HG03378 (cell line): Measurements from ENCODE around the gene CACNA1C.

Experiments used
- ATAC-seq: cut with Tn5 transposase; IDR thresholded peaks from one replicate; pipeline ENCODE4 v1.9.1; 2021; ENCODE audit warnings: mild to moderate bottlenecking, moderate library complexity; ENCODE audit not compliant: unreplicated experiment

CACNA1C gene

GRCh38 chr12:2492236-2492635, 439.4 kb downstream of the CACNA1C start:
- ATAC-seq, result no peak

- no peak for ATAC-seq
These were observed 440.3 kb downstream of the CACNA1C start for GRCh38 chr12:2493086-2493485.

GRCh38 chr12:2494486-2495192, 441.9 kb downstream of the CACNA1C start:
- ATAC-seq, result no peak

- ATAC-seq, result no peak
These were observed 442.8 kb downstream of the CACNA1C start for GRCh38 chr12:2495417-2496112.

DNA sequence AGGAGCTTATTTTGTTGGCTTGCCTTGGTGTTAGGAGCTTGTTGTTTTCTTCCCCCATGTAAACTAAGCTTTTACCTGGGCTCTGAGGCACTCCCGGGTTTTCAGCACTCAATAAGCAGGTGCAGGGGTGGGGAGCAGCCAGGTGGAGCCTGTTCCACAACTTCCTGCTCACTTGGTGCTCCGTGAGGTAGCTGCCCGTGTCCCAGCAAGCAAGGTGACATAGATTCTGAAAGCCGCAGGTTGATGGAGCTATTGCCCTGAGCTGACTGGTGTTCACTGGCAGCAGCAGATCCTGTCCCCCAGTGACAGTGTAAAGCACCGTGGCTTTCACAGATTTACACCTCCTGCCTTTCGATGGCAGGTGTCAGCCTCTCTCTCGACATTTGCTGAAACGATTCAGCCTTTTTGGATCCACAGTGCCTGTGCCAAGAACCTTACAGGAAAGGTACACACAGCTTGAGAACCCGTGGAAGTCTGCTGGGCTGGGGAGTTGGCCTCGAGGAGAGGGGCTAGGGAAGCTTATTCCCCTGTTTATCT, 446.2 kb downstream of the CACNA1C start:
- ATAC-seq, result no peak

DNA sequence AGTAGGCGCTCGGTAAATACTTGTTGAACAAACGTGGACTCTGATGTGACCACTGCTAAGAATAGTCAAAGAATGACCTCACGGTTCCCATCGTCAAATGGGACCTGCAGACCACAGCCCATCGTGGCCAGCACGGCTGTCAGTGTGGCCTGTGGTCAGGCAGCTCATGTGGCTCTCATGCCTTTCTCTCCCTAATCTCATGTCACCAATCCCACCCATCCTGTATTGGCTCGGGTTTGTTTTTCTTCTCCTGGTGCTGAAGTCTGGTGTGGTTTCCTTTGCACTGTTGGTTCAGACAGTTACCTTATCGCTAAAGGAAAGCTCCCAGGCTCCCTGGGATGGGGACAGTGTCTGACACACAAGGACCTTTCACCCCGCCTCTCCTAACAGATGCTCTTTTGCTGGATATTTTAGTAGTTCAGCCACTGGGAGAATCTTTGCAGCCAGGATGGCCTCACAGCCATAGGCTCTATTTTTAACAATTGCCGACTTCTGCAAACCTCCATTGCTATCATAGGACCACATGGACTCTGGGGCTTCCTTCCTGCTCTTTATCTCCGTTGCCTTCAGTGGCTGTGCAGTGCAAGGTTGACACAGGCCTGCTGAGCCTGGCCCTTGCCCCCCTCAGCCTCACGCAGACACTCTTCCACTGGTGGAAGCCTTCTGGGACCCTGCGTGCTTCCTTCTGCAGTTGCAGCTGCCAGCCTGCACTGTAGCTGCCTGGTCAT, 448.8 kb downstream of the CACNA1C start:
- ATAC-seq, result no peak

DNA sequence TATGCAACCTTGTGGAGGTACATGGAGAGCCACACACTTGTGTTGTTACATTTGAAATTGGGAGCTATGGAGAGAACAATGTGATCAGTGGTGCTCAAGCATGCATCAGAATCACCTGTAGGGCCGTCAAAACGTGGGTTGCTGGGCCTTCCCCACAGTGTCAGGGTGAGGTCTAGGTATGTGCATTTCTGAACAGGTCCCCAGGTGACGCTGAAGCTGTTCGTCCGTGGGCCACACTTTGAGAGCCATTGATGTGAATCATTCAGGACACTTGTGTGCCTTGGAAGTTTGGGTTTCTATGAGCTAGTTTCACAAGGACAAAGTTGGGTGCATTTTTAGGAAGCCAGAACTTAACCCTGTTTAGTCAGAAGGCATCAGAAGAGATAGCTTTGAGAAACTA, 450.2 kb downstream of the CACNA1C start:
- no peak for ATAC-seq

DNA sequence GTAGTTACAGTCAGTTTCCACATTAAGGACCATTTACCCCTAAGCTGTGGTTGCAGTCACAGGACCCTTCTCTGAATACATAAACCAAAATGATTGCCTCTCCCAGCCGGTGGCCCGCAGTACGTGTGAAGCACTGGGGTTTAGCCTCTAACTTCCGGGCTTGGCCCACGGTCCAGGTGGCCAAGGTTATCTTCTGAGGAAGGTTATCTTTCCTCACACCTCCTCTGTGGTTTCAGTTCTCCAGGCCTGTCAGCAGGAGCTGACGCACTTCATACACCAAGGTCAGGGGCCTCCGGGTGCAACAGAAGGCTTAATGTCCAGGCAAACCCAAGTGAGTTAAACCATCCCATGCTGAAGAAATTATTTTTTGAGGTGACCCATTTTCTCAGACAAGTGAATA, 451.0 kb downstream of the CACNA1C start:
- ATAC-seq, result no peak

DNA sequence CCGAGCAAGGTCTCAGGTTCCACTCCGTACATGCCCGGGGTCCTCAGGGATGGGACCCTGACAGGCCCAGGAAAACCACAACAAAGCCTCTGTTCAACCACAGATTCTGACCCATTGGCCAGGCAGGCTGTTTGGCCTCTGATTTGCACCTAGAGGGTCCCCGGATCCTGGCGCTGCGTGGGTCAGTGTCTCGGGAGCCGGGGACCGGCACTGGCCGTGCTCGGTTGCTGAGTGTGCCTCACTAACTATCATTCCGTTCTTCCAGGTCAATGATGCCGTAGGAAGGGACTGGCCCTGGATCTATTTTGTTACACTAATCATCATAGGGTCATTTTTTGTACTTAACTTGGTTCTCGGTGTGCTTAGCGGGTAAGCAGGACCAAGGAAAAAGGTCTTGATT, 451.8 kb downstream of the CACNA1C start:
- ATAC-seq, result no peak

DNA sequence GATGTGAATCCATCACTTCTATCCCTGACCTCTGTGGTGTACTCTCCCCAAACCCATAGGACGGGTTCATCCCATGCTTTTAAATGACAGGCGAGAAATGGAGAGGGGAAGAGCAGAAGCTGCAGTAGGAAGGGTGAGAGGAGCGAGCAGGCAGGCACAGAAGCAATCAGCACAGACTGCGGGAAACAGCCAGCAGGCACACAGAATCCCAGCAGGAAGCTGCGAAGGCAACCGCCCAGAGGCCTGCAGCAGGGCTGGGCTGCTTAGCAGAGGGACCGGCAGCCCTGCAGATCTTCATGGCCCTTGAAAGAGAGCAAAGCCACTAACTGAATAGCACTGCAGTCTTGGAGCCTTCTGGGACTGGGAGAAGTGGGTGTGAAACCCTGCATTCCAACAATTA, 455.0 kb downstream of the CACNA1C start:
- no peak for ATAC-seq

- no peak for ATAC-seq
These were observed 456.4 kb downstream of the CACNA1C start for GRCh38 chr12:2509137-2509536.

DNA sequence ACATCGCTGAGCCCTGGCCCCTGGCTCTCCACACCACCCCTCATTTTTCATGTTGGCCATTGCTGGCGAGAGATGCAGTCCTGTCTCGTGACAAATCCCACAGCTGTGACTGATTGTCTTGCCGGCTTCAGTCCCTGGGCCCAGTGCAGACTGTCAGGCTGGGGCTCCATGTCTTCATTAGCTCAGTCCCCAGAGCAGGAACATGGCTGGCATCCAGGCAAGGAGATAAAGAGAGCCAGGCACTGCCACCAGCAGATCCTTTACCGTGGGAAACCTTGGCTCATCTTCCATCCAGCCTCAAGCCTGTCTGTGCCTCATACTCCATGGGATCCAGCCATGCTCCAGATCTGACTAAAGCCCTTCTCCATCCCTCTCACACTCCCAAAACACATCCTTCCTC, 457.3 kb downstream of the CACNA1C start:
- no peak for ATAC-seq

GRCh38 chr12:2513141-2514037, 460.6 kb downstream of the CACNA1C start:
- no peak for ATAC-seq

DNA sequence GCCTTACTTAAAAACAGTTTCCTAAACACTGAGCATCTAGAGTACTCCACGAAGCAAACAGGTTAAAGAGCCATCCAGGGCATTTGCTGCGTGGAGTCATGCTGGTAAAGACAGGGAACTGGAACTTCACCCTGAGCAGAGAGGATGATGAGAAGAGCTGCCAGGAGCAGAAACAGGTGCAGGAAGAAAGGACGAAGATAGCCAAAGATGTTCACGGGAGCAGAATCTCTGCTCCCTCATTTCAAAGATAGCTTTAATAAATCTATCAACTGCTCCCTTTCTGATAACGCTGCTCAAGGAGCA, 461.2 kb downstream of the CACNA1C start:
- no peak for ATAC-seq

DNA sequence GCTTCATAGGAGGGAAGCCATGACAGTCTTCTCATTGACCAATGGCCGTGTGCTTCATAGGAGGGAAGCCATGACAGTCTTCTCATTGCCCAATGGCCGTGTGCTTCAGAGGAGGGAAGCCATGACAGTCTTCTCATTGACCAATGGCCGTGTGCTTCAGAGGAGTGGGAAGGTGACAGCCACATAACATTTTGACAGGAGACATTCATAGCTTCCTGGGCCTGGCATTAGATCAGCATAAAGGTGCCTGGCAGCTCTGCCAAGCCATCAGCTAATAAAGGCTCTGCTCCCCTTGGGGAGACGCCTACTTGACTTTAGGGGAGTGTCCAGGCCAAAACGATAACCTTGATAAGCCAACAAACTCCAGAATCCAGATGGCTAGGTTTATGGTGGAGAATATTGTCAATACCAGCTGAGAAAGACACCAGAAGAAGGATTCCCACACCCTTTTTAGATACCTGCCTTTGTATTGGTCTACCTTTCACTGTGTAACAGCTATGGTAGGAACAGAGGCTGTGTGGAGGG, 468.0 kb downstream of the CACNA1C start:
- no peak for ATAC-seq

DNA sequence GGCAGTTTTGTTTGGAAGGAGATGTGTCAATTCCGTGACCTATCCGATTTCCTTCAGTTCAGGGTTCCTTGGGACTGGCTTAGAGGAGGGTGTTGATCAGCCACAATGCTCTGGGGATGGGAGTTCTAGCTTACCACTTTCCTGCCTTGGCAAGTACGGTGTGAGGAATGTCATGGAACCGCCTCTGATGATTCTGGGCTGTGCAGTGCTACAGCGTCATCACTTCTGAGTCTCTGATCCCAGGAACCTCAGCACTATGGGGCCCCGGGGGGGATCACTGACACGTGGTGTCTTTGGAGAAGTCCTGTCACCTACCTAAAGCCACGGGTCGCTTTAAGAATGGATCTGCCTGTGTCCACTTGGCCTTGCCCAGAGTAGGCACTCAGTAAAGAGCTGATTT, 470.5 kb downstream of the CACNA1C start:
- no peak for ATAC-seq

- no peak for ATAC-seq
These were observed 471.1 kb downstream of the CACNA1C start for GRCh38 chr12:2523844-2524243.

DNA sequence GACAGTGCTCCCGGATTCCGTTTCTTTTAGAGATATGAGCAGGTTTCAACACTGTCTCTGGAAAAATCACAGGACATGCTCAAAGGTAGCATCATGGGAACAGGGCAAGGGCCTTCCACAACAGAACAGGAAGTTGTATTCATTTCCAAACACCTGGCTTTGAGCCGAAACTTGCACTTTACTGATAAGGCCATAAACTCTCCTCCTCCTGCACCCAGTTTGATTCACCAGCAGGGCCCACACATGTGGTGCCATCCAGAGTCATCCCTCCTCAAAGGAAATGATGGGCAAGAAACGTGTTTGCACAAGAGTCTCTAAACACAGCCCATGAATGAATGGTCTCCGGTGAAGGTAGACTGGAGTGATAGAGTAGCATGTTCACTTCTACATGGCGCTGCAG, 473.6 kb downstream of the CACNA1C start:
- ATAC-seq, result no peak

DNA sequence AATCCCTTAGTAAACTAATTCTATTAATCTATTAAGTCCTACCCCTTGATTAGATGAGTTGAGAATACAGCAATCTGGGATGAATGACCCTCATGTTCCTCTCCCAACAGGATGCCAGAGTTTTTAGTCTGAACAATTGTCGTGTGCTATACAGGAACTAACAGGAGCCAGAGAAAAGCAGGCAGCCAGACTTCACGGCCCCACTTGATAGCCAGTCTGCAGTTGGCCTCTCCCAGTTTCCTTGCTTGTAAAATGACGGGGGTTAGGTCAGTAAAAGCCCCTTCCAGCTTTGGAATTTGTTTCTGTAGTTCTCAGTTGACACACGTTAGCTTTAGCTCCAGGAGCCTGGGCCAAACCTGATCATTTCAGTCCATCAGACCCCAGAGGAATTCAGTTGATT, 475.2 kb downstream of the CACNA1C start:
- ATAC-seq, result no peak

DNA sequence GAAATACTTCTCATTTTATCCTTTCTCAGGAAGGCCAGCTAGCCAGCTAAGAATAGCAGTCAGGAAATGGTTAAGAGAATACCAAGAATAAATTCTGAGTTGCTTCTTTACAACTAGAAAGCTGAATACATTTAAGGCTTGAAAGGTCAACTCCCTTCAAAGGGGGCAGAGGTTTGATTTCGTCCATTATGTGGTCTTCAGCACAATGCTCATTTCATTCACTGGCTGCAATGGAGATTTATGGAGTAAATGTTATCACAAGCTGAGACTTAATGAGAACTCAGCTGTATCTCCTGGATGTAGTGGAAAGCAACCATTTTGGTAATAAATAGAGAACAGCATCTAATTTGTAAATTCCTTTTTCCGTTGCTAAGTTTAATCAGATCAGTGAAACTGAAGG, 477.0 kb downstream of the CACNA1C start:
- no peak for ATAC-seq

GRCh38 chr12:2531371-2531770, 478.6 kb downstream of the CACNA1C start:
- no peak for ATAC-seq
